SIG-M5 (cell line): ENCODE results near the gene MED26.
"Not testable (repeated sequence)": the region's sequence is repeated elsewhere in the genome, so short reads cannot be mapped to it uniquely, and the experiment has no call there.

Experiments
- DNase-seq: peaks from one replicate; lab custom pipeline; 2025; lab: John Stamatoyannopoulos, UW

MED26 gene

GRCh38 chr19:16628183-16628983 is at the start of gene MED26:
Gene MED26, minus strand, starts transcription at chr19:16628204. Its CDS starts 261 bp downstream, at chr19:16627943.
- DNase-seq = no peak

GRCh38 chr19:16677055-16677454 is 49.1 kb upstream of the MED26 start:
- DNase-seq = no peak

GRCh38 chr19:16676101-16676798 is 48.2 kb upstream of the MED26 start:
- no peak for DNase-seq

GRCh38 chr19:16673839-16674238 is 45.8 kb upstream of the MED26 start:
- not testable (repeated sequence) for DNase-seq

GRCh38 chr19:16673231-16673630 is 45.2 kb upstream of the MED26 start:
- no peak for DNase-seq

- DNase-seq = no peak
Measured at GRCh38 chr19:16671652-16672274, 43.8 kb upstream of the MED26 start.

- no peak for DNase-seq
Measured at GRCh38 chr19:16670291-16670690, 42.3 kb upstream of the MED26 start.

- not testable (repeated sequence) for DNase-seq
Measured at GRCh38 chr19:16668702-16669101, 40.7 kb upstream of the MED26 start.

- no peak for DNase-seq
Measured at GRCh38 chr19:16668176-16668575, 40.2 kb upstream of the MED26 start.

- DNase-seq = no peak
Measured at GRCh38 chr19:16661480-16662034, 33.6 kb upstream of the MED26 start.

GRCh38 chr19:16660763-16661479 is 32.9 kb upstream of the MED26 start, which contains the start of gene TMEM38A:
Gene TMEM38A, plus strand, starts transcription at chr19:16661139. Its CDS starts 79 bp downstream, at chr19:16661218.
- no peak for DNase-seq

GRCh38 chr19:16659832-16660708 is 32.1 kb upstream of the MED26 start, which contains the start of gene SMIM7:
Gene SMIM7, minus strand, starts transcription at chr19:16660144. Its CDS starts 34 bp downstream, at chr19:16660110.
- DNase-seq = peak; percentile 88

- DNase-seq = no peak
Measured at GRCh38 chr19:16659464-16659831, 31.4 kb upstream of the MED26 start.

- no peak for DNase-seq
Measured at GRCh38 chr19:16657384-16657783, 29.4 kb upstream of the MED26 start.

GRCh38 chr19:16655727-16656126 is 27.7 kb upstream of the MED26 start:
- no peak for DNase-seq

- DNase-seq = no peak
Measured at GRCh38 chr19:16654627-16655026, 26.6 kb upstream of the MED26 start.

GRCh38 chr19:16654140-16654539 is 26.1 kb upstream of the MED26 start:
- no peak for DNase-seq

GRCh38 chr19:16652854-16653253 is 24.9 kb upstream of the MED26 start:
- DNase-seq = no peak

GRCh38 chr19:16651421-16652188 is 23.6 kb upstream of the MED26 start:
- DNase-seq = not testable (repeated sequence)

- DNase-seq = no peak
Measured at GRCh38 chr19:16650821-16651220, 22.8 kb upstream of the MED26 start.
